Loucy (cell line): ENCODE data around the gene NCOA1.

Experiments used
- CTCF ChIP-seq: fragments of 200-600 bp; sonication (generic); conservative IDR thresholded peaks from 2 replicates; pipeline ENCODE4 v1.5.1; 2014; ENCODE audit warnings: mild to moderate bottlenecking, antibody characterized with exemption, low read length
- EZH2phosphoT487 ChIP-seq: fragments of 200-600 bp; IDR thresholded peaks from 2 replicates; pipeline ENCODE4 v1.6.1; 2018; ENCODE audit warnings: antibody characterized with exemption, mild to moderate bottlenecking, moderate library complexity, borderline replicate concordance

DNA sequence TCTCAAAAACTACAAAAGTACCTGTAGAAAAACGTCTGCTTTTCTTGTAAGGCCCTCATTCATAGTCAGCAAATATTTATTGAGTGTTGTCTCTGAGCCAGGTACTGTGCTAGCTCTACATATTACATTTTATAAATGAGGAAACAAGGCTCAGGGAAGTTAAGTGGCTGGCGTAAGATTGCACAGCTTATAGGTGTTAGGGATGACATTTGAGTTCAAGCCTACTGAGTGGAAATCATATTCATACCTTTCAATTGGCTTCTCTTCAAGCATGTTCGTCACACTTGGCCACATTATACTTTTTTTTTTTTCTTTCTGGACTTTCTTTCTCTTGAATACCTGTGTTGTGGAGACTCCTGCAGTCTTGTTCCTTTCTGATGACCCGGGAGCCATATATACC, 5.9 kb downstream of the NCOA1 start:
- no peak for TF ChIP-seq EZH2phosphoT487
- TF ChIP-seq CTCF = no peak
